AG04450 (cell line): ENCODE results near the gene ERC1. TPM values are rescaled to one million over a fixed set of nuclear protein-coding genes. Genes with fewer than 3 reads are reported as not detected.

ENCODE experiments used
- CTCF ChIA-PET: fragments of 300-600, 350-600 bp; formaldehyde crosslinking; extraction: SDS; loops from one replicate; lab custom pipeline; 2022; ENCODE audit warnings: antibody characterized with exemption, inconsistent platforms; lab: Charles Lee
- POLR2A ChIA-PET: fragments of 350-600 bp; formaldehyde crosslinking; extraction: SDS; loops from one replicate; lab custom pipeline; 2021; ENCODE audit warnings: antibody characterized with exemption, inconsistent platforms; lab: Yijun Ruan, JAX
- DNase-seq: peaks from one replicate; pipeline ENCODE4 v3.0.0-alpha.2; 2011; ENCODE audit warnings: low read depth, low spot score
- H3K27ac ChIP-seq: one replicate; pipeline ENCODE4 v1.5.1; 2012; ENCODE audit warnings: low read depth, low read length, control low read depth
- H3K27me3 ChIP-seq: one replicate; pipeline ENCODE4 v1.6.0; 2012; ENCODE audit warnings: low read length; ENCODE audit not compliant: control insufficient read depth, insufficient read depth
- H3K4me3 ChIP-seq: 2 replicates; pipeline ENCODE4 v1.5.1; 2011; ENCODE audit warnings: mild to moderate bottlenecking, low read depth, low read length, control low read depth
- H3K9me3 ChIP-seq: 2 replicates; pipeline ENCODE4 v1.5.1; 2012; ENCODE audit warnings: low read length; ENCODE audit not compliant: control insufficient read depth, insufficient read depth
- polyA plus RNA-seq: library from polyadenylated mRNA; depleted of rRNA; stranded (reverse); fragments of >200 nt; gene quantifications from 2 replicates; pipeline ENCODE4 v1.2.3, GENCODE V29; 2011
- TF ChIP-seq, protein P1 (sequence below): IDR thresholded peaks from 2 replicates; pipeline ENCODE4 v1.5.1; 2011; ENCODE audit warnings: low read depth, low read length, control low read depth, inconsistent platforms

The ERC1 gene
- polyA plus RNA-seq, 1 experiment = 28.6 TPM

DNA sequence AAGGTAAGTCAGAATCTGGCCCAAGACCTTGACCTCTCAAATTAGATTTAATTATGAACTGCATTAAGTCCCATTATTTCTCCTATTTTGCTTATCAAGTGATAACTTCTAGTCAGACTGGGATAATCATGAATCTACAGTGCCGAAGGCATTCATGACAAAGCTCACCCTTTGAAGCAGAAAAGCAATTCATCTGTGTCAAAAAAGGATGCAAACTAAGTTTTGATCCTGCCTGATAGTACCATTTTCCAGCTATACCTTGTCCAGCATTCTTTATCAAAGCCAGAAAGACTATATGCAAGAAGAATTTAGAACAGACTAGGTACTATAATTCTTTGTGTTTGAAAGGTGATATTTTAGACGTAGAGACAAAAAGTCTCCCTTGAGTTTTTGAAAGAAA, 335.2 kb downstream of the ERC1 start:
- no peak for DNase-seq
- POLR2A ChIA-PET = no interaction called here
- H3K4me3 ChIP-seq = no peak overlapping the region
- no peaks in the 10 kb centered on the region for H3K9me3 ChIP-seq
- no peak overlapping the region for H3K27ac ChIP-seq
- CTCF ChIA-PET = no interaction called here
- no peaks in the 10 kb centered on the region for H3K27me3 ChIP-seq
- TF ChIP-seq, protein P1, sequence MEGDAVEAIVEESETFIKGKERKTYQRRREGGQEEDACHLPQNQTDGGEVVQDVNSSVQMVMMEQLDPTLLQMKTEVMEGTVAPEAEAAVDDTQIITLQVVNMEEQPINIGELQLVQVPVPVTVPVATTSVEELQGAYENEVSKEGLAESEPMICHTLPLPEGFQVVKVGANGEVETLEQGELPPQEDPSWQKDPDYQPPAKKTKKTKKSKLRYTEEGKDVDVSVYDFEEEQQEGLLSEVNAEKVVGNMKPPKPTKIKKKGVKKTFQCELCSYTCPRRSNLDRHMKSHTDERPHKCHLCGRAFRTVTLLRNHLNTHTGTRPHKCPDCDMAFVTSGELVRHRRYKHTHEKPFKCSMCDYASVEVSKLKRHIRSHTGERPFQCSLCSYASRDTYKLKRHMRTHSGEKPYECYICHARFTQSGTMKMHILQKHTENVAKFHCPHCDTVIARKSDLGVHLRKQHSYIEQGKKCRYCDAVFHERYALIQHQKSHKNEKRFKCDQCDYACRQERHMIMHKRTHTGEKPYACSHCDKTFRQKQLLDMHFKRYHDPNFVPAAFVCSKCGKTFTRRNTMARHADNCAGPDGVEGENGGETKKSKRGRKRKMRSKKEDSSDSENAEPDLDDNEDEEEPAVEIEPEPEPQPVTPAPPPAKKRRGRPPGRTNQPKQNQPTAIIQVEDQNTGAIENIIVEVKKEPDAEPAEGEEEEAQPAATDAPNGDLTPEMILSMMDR = no peak

DNA sequence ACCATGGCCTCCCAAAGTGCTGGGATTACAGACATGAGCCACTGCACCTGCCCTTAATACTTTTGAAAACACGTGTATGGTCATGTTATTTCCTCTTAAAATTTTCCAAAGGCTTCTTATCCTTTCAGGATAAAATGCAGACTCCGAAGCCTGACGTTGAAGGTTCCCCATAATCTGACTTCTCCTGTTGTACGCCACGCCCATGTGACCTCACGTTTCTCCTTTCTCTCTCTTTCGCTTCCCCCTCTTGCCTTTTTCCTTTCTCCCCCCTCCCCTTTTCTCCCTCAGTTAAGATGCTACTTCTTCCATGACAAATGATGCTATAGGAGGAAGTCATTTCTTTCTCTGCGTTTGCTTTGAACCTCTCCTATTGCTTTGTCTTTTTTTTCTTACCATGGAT, 337.4 kb downstream of the ERC1 start:
- Histone ChIP-seq H3K9me3 (no peaks in the 10 kb centered on the region), H3K27me3 (no peaks in the 10 kb centered on the region), H3K27ac (no peak overlapping the region), H3K4me3 (no peak overlapping the region)
- ChIA-PET CTCF (interaction anchor here (1.4 kb wide), 1 partner anchor 210 kb away, joined by 5 read pairs; no protein-coding TSS in a partner anchor), POLR2A (no interaction called here)
- TF ChIP-seq, protein P1 = no peak
- DNase-seq = no peak

DNA sequence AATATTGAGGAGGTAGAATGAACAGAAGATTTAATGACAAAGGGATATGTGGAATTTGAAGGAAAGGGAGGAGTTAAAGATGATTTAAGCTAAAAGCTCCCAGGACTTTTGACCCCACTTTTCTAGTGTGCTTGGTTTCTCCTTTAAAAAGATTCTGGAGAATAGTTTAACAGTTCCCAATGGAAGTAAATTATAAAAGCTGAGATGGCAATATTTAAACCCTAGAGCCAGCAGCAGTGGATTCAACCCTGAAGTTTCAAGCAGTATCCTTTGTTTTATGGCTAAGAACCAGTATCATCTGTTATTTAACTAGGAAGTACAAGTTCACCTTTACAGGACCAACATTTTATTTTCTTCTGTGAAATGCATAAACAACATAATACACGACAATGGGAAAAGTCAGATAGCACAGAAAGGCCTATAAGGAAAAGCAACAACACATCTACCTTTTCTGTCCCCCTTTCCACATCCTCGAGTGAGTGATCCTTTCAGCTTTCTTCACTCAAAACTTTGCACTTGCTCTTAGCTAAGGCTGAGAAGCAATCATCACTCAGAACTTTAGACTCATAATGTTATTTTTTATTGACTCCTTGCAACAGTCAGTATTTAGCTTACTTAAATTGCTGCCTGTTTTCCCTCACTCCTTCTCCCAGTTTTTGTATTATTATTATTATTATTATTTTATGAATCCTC, 338.9 kb downstream of the ERC1 start:
- Histone ChIP-seq H3K4me3 (no peak overlapping the region), H3K27ac (no peak overlapping the region), H3K9me3 (no peaks in the 10 kb centered on the region), H3K27me3 (no peaks in the 10 kb centered on the region)
- DNase-seq = no peak
- CTCF ChIA-PET = no interaction called here
- TF ChIP-seq, protein P1 = no peak
- POLR2A ChIA-PET = interaction anchor here (0.7 kb wide), 1 partner anchor 24 kb away, joined by 3 read pairs; no protein-coding TSS in a partner anchor

DNA sequence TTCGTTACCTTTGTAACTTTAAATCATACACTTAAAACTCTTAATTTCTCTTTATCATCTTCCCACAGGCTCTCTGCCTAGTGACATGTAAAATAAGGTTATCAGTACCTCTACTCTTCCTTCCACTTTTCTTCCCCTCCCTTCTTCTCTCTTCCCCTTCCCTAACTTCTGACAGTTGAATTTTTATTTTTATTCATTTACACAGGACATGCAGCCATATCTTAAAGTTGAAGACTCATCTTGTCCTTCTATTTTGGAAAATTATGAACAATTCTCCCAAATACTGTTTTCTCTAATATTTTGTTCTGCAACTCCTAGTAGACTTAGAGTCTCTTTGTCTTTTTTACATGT, 339.4 kb downstream of the ERC1 start:
- H3K9me3 ChIP-seq = no peaks in the 10 kb centered on the region
- TF ChIP-seq, protein P1 = no peak
- ChIA-PET POLR2A (interaction anchor here (0.7 kb wide), 1 partner anchor 25 kb away, joined by 3 read pairs; no protein-coding TSS in a partner anchor), CTCF (no interaction called here)
- DNase-seq = no peak
- no peaks in the 10 kb centered on the region for H3K27me3 ChIP-seq
- no peak overlapping the region for H3K27ac ChIP-seq
- no peak overlapping the region for H3K4me3 ChIP-seq

DNA sequence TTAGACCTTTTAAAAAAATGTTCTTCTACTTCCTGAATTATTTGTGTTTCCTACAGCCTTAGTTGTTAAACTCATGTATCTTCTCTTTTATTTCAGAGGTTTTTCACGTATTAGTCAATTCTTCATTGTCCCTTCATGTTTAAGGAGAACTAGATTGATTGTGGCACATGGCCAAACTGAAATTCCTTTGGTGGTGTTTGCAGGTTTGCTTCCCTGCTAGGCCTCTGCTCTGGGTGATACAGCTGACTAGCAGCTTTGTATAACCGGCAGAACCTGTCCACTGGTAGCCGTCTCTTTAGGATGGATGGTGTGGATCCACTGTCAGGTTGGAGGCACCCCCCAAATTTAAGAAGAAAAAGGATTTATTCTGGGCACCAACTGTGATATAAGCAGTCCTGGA, 341.3 kb downstream of the ERC1 start:
- POLR2A ChIA-PET = no interaction called here
- DNase-seq = no peak
- Histone ChIP-seq H3K27me3 (no peaks in the 10 kb centered on the region), H3K4me3 (no peak overlapping the region), H3K9me3 (no peaks in the 10 kb centered on the region), H3K27ac (no peak overlapping the region)
- CTCF ChIA-PET = interaction anchor here (1.2 kb wide), 1 partner anchor 215 kb away, joined by 3 read pairs; no protein-coding TSS in a partner anchor
- TF ChIP-seq, protein P1 = no peak
